Measurements from ENCODE around the gene KRT1.

GRCh38 chr12:52632656-52633055 lies 47.6 kb downstream of the KRT1 start:
- TF ChIP-seq EZH2 (IDR thresholded peaks at IDR 0.05) (no peak), POLR2AphosphoS5 (IDR thresholded peaks at IDR 0.05; ENCODE audit: borderline replicate concordance, low read depth, low read length) (no peak)

All from SK-N-MC (cell line).